ENCODE results near the gene PHF2. TPM values are rescaled to one million over a fixed set of nuclear protein-coding genes. Genes with fewer than 3 reads are reported as not detected.

Gene PHF2
- total and polyA plus RNA-seq, 9 of the 15 experiments (the other 6 are each of a cell fraction or from before 2014, with no cell fraction given), result 0.37 to 14.4 (median 8.1) TPM

GRCh38 chr9:93558503-93558902 lies 17.9 kb upstream of the PHF2 start:
- CTCF ChIA-PET (ENCODE audit: low intra/inter-chr PET ratio), result no interaction called here
- TF ChIP-seq SIRT6 (IDR thresholded peaks at IDR 0.05; ENCODE audit: low read depth, low read length) (no peak), GTF2E2 (tag; IDR thresholded peaks at IDR 0.05) (no peak), TEAD2 (tag; IDR thresholded peaks at IDR 0.05) (no peak), MBD1 (CRISPR knock-in tag; IDR thresholded peaks at IDR 0.05) (no peak), BRCA1 (IDR thresholded peaks at IDR 0.05) (no peak), BRCA1 (CRISPR knock-in tag; IDR thresholded peaks at IDR 0.05) (no peak), POLR2G (IDR thresholded peaks at IDR 0.05; ENCODE audit: low read depth, low read length) (no peak), ZBTB7A (IDR thresholded peaks at IDR 0.05; ENCODE audit: borderline replicate concordance, control insufficient read depth, low read depth, low read length) (no peak), ZNF766 (CRISPR knock-in tag; conservative IDR thresholded peaks at IDR 0.05) (no peak)
- H2AFZ ChIP-seq (ENCODE audit: low read depth, low read length), result no peak overlapping the region
- H3K79me2 ChIP-seq (ENCODE audit: control insufficient read depth, insufficient read depth, low read length), result no peaks in the 10 kb centered on the region
- no TSS peak for BruUV-seq (replicated peaks)
- H3K9me1 ChIP-seq (ENCODE audit: control insufficient read depth, insufficient read depth, low read length), result no peaks in the 10 kb centered on the region
- no peak overlapping the region for H3K4me3 ChIP-seq
- no peak overlapping the region for H3K4me2 ChIP-seq (ENCODE audit: insufficient read depth, low read length)
- H3K36me3 ChIP-seq (ENCODE audit: control insufficient read depth, insufficient read depth, low read length), result peaks cover 87% of the 10 kb centered on the region
- FAIRE-seq, result no peak
- intact Hi-C loops (cut with micrococcal nuclease) (no loop called here), in situ Hi-C loops (cut with MboI) (no loop called here)
- H3K9me3 ChIP-seq (replicated peaks; ENCODE audit: control insufficient read depth, insufficient read depth, low read depth, low read length), result no peaks in the 10 kb centered on the region
- H3K9ac ChIP-seq (ENCODE audit: insufficient read depth in 1 of 2, low read depth in 2 of 2, low read length in 2 of 2), result 0 out of 4 replicates have a peak overlapping the region, but pooled peaks of 1 of the 2 experiments have one; percentile 20
- POLR2A ChIA-PET, result no interaction called here
- no peaks in the 10 kb centered on the region for H4K20me1 ChIP-seq (replicated peaks; ENCODE audit: control insufficient read depth, insufficient read depth, low read length)
- DNase-seq (ENCODE audit: extremely low read depth in 1 of 4, low spot score in 3 of 4), result no peak
- H3K27ac ChIP-seq (ENCODE audit: extremely low read depth, low read depth, low read length), result no peak overlapping the region
- no peaks in the 10 kb centered on the region for H3K4me1 ChIP-seq (replicated peaks in 1 of 2; ENCODE audit: control insufficient read depth in 2 of 2, insufficient read depth in 2 of 2, low read length in 2 of 2)
- no peaks in the 10 kb centered on the region for H3K27me3 ChIP-seq (ENCODE audit: control insufficient read depth in 2 of 2, insufficient read depth in 2 of 2, low read length in 2 of 2)
- WGBS (ENCODE audit: insufficient coverage, low coverage, missing lambda C conversion rate), result 99% methylated on average over 9 of the region's 14 CpGs
- no peak for ATAC-seq
